HepG2 (cell line): ENCODE results near the gene DERL2. TPM values are rescaled to one million over a fixed set of nuclear protein-coding genes. Genes with fewer than 3 reads are reported as not detected.
A peak's percentile ranks its signal among the peaks of the same experiment; 100 is the strongest.

Experiments
- ATF4 ChIP-seq, 2 experiments: fragments of 450-650 bp in 1 of 2; sonication (generic) in 1 of 2; formaldehyde crosslinking; IDR thresholded peaks; 2 replicates each; pipeline versions ENCODE4 v1.5.0 to v1.8.0; 2020 to 2022; ENCODE audit warnings: mild to moderate bottlenecking in 1 of 2, missing genetic modification reagents in 1 of 2
- EED ChIP-seq: sonication (generic); formaldehyde crosslinking; IDR thresholded peaks from 2 replicates; pipeline ENCODE4 v1.5.0; 2020; ENCODE audit warnings: mild to moderate bottlenecking, missing genetic modification reagents
- ELF1 ChIP-seq: sonication (generic); formaldehyde crosslinking; IDR thresholded peaks from 2 replicates; pipeline ENCODE4 v1.4.0; 2020; ENCODE audit warnings: missing genetic modification reagents
- FOSL2 ChIP-seq: sonication (generic); formaldehyde crosslinking; IDR thresholded peaks from 2 replicates; pipeline ENCODE4 v1.4.0; 2020; ENCODE audit warnings: missing genetic modification reagents
- GATAD2A ChIP-seq: IDR thresholded peaks from 2 replicates; pipeline ENCODE4 v1.6.1; 2016
- GFI1 ChIP-seq: sonication (generic); formaldehyde crosslinking; IDR thresholded peaks from 2 replicates; pipeline ENCODE4 v1.5.0; 2020; ENCODE audit warnings: missing genetic modification reagents, mild to moderate bottlenecking, borderline replicate concordance
- HINFP ChIP-seq: sonication (generic); formaldehyde crosslinking; IDR thresholded peaks from 2 replicates; pipeline ENCODE4 v1.4.0; 2020; ENCODE audit warnings: low read depth, mild to moderate bottlenecking, missing genetic modification reagents
- HNF1A ChIP-seq, 2 experiments: sonication (generic) in 1 of 2; formaldehyde crosslinking in 1 of 2; IDR thresholded peaks; 2 replicates each; pipeline versions ENCODE4 v1.4.0 to v1.6.1; 2016 to 2020; ENCODE audit warnings: borderline replicate concordance in 1 of 2, low read depth in 1 of 2, mild to moderate bottlenecking in 1 of 2, missing genetic modification reagents in 1 of 2
- MED1 ChIP-seq: sonication (generic); formaldehyde crosslinking; IDR thresholded peaks from 2 replicates; pipeline ENCODE4 v1.4.0; 2020; ENCODE audit warnings: missing genetic modification reagents
- MED13 ChIP-seq: sonication (generic); formaldehyde crosslinking; IDR thresholded peaks from 2 replicates; pipeline ENCODE4 v1.5.0; 2020; ENCODE audit warnings: missing genetic modification reagents
- SNRNP70 ChIP-seq: fragments of 200-400 bp; formaldehyde crosslinking; IDR thresholded peaks from 2 replicates; pipeline ENCODE4 v1.6.1; 2017; ENCODE audit warnings: mild to moderate bottlenecking, low read depth, low read length, moderate library complexity
- STAT5B ChIP-seq: sonication (generic); formaldehyde crosslinking; IDR thresholded peaks from 2 replicates; pipeline ENCODE4 v1.4.0; 2020; ENCODE audit warnings: missing genetic modification reagents
- TBX2 ChIP-seq: sonication (generic); formaldehyde crosslinking; IDR thresholded peaks from 2 replicates; pipeline ENCODE4 v1.5.0; 2020; ENCODE audit warnings: missing genetic modification reagents, mild to moderate bottlenecking, borderline replicate concordance
- TSC22D2 ChIP-seq: sonication (generic); formaldehyde crosslinking; IDR thresholded peaks from 2 replicates; pipeline ENCODE4 v1.5.1; 2020; ENCODE audit warnings: missing genetic modification reagents, mild to moderate bottlenecking, borderline replicate concordance
- YEATS2 ChIP-seq: sonication (generic); formaldehyde crosslinking; IDR thresholded peaks from 2 replicates; pipeline ENCODE4 v1.4.0; 2020; ENCODE audit warnings: missing genetic modification reagents, borderline replicate concordance
- ZBTB20 ChIP-seq: sonication (generic); formaldehyde crosslinking; IDR thresholded peaks from 2 replicates; pipeline ENCODE4 v1.8.1; 2023; ENCODE audit warnings: missing genetic modification reagents, low read depth, mild to moderate bottlenecking, borderline replicate concordance
- ZBTB46 ChIP-seq: sonication (generic); formaldehyde crosslinking; IDR thresholded peaks from 2 replicates; pipeline ENCODE4 v1.4.0; 2020; ENCODE audit warnings: mild to moderate bottlenecking, missing genetic modification reagents, borderline replicate concordance
- ZNF224 ChIP-seq: sonication (generic); formaldehyde crosslinking; IDR thresholded peaks from 2 replicates; pipeline ENCODE4 v1.5.0; 2020; ENCODE audit warnings: mild to moderate bottlenecking, missing genetic modification reagents
- ZNF468 ChIP-seq: sonication (generic); formaldehyde crosslinking; IDR thresholded peaks from 2 replicates; pipeline ENCODE4 v1.8.0; 2022; ENCODE audit warnings: mild to moderate bottlenecking, moderate library complexity, missing genetic modification reagents
- ZNF703 ChIP-seq: sonication (generic); formaldehyde crosslinking; IDR thresholded peaks from 2 replicates; pipeline ENCODE4 v1.5.1; 2020; ENCODE audit warnings: missing genetic modification reagents, mild to moderate bottlenecking, moderate library complexity, borderline replicate concordance
- polyA plus RNA-seq, 8 experiments: library from polyadenylated mRNA; depleted of rRNA in 3 of 8; stranded (reverse) in 7 of 8; unstranded in 1 of 8; fragments of >200 nt; fragmentation: Illumina TruSeq in 4 of 8; extraction: Trizol in 4 of 8; gene quantifications; 2 replicates each; pipeline versions ENCODE4 v1.2.1 to v1.2.3, GENCODE V29; 2011 to 2016; ENCODE audit warnings: low read depth in 4 of 8, missing spikeins in 1 of 8, mixed read lengths in 1 of 8; ENCODE audit not compliant: insufficient read depth in 1 of 8
- total RNA-seq, 5 experiments: library from RNA; depleted of rRNA; stranded (reverse); fragments of >200 nt; fragmentation: Illumina TruSeq; extraction: Trizol; gene quantifications; 2 replicates each; pipeline ENCODE4 v1.2.3, GENCODE V29; 2016; ENCODE audit warnings: low read depth in 1 of 5

The DERL2 gene
- total and polyA plus RNA-seq, 2 of the 13 experiments (the other 11 are each of a cell fraction or from before 2014, with no cell fraction given) = 59.3 to 65.2 TPM

GRCh38 chr17:5464717-5465507, 21.1 kb downstream of the DERL2 start (continued):
- no peak for TF ChIP-seq HNF1A (IDR thresholded peaks at IDR 0.05; ENCODE audit: low read depth)
- TF ChIP-seq HNF1A (CRISPR knock-in tag; IDR thresholded peaks at IDR 0.05; ENCODE audit: borderline replicate concordance) = 0 out of 2 replicates have a peak, but pooled peaks have one; percentile 19
- TF ChIP-seq HINFP (CRISPR knock-in tag) = no peak
- TF ChIP-seq ELF1 (CRISPR knock-in tag) = 0 out of 2 replicates have a peak, but pooled peaks have one; percentile 13
- TF ChIP-seq MED13 (CRISPR knock-in tag) = 0 out of 2 replicates have a peak, but pooled peaks have one; percentile 47
- 0 out of 2 replicates have a peak, but pooled peaks have one; percentile 64 for TF ChIP-seq GFI1 (CRISPR knock-in tag)
- no peak for TF ChIP-seq ZNF703
- TF ChIP-seq SNRNP70 = no peak
- TF ChIP-seq TBX2 = no peak; the same call in 1 of the 2 replicates
- no peak for TF ChIP-seq ZNF468 (CRISPR knock-in tag)
- no peak for TF ChIP-seq ZNF224 (CRISPR knock-in tag)
- TF ChIP-seq MED1 (CRISPR knock-in tag) = 0 out of 2 replicates have a peak, but pooled peaks have one; percentile 30
- no peak for TF ChIP-seq STAT5B (CRISPR knock-in tag)
- TF ChIP-seq ATF4 (CRISPR knock-in tag; IDR thresholded peaks at IDR 0.05) = 0 out of 4 replicates have a peak, but pooled peaks of 1 of the 2 experiments have one; percentile 21
- TF ChIP-seq GATAD2A (CRISPR knock-in tag) = peak; percentile 43; the same call in 1 of the 2 replicates
- TF ChIP-seq ZBTB20 = 0 out of 2 replicates have a peak, but pooled peaks have one; percentile 38
- TF ChIP-seq EED (CRISPR knock-in tag) = no peak
- no peak; the same call in 1 of the 2 replicates for TF ChIP-seq FOSL2
- no peak for TF ChIP-seq ZBTB46 (CRISPR knock-in tag)
- no peak for TF ChIP-seq TSC22D2 (CRISPR knock-in tag)
- peak; percentile 51; the same call in 1 of the 2 replicates for TF ChIP-seq YEATS2 (CRISPR knock-in tag)
